ENCODE data around the gene SMIM29.

GRCh38 chr6:34200340-34200971 lies 48.4 kb downstream of the SMIM29 start:
- TF ChIP-seq CTCF (IDR thresholded peaks at IDR 0.05) = no peak
- no peak for TF ChIP-seq POLR2A (IDR thresholded peaks at IDR 0.05)
